ENCODE results near the gene DCC.

DCC gene

GRCh38 chr18:53478155-53478554 is 1138.2 kb downstream of the DCC start:
- H3K4me3 ChIP-seq (replicated peaks; ENCODE audit: low read depth, low read length), result no peak overlapping the region
- no peak for TF ChIP-seq CTCF (IDR thresholded peaks at IDR 0.05; ENCODE audit: low read length, missing control alignments)
- DNase-seq (ENCODE audit: low read depth), result no peak

DNA sequence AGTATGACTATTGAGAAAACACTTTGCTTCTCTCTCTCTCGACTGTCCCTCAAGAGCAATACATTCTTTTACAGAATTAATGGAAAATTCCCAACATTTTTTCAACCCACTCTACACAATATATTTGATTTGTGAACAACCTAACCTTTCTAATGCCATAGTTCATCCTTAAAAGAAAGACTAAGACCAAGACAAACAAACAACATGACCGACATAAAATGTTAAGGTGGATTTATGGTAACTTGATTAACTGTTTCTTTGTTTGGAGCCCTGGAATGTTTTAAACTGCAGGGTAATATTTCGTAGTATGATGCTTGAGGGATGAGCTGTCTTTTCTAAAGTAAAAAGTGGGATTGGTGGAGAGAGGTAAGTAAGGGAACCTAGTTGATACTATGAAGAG is 1146.3 kb downstream of the DCC start:
- DNase-seq (ENCODE audit: low read depth), result no peak
- no peak overlapping the region for H3K4me3 ChIP-seq (replicated peaks; ENCODE audit: low read depth, low read length)
- no peak for TF ChIP-seq CTCF (IDR thresholded peaks at IDR 0.05; ENCODE audit: low read length, missing control alignments)

- H3K4me3 ChIP-seq (replicated peaks; ENCODE audit: low read depth, low read length), result no peak overlapping the region
- no peak for TF ChIP-seq CTCF (IDR thresholded peaks at IDR 0.05; ENCODE audit: low read length, missing control alignments)
- DNase-seq (ENCODE audit: low read depth), result no peak
These were observed 1149.3 kb downstream of the DCC start for GRCh38 chr18:53489266-53489665.

- no peak for DNase-seq (ENCODE audit: low read depth)
- no peak for TF ChIP-seq CTCF (IDR thresholded peaks at IDR 0.05; ENCODE audit: low read length, missing control alignments)
- no peak overlapping the region for H3K4me3 ChIP-seq (replicated peaks; ENCODE audit: low read depth, low read length)
These were observed 1150.0 kb downstream of the DCC start for GRCh38 chr18:53490019-53490418.

DNA sequence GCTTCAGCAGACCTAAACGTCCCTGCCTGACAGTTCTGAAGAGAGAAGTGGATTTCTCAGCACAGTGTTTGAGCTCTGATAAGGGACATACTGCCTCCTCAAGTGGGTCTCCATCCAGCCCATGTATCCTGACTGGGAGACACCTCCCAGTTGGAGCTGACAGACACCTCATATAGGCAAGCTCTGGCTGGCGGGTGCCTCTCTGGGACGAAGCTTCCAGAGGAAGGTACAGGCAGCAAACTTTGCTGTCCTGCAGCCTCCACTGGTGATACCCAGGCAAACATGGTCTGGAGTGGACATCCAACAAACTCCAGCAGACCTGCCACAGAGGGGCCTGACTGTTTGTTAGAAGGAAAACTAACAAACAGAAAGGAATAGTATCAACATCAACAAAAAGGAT is 1156.0 kb downstream of the DCC start:
- TF ChIP-seq CTCF (IDR thresholded peaks at IDR 0.05; ENCODE audit: low read length, missing control alignments), result no peak
- no peak for DNase-seq (ENCODE audit: low read depth)
- H3K4me3 ChIP-seq (replicated peaks; ENCODE audit: low read depth, low read length), result no peak overlapping the region

DNA sequence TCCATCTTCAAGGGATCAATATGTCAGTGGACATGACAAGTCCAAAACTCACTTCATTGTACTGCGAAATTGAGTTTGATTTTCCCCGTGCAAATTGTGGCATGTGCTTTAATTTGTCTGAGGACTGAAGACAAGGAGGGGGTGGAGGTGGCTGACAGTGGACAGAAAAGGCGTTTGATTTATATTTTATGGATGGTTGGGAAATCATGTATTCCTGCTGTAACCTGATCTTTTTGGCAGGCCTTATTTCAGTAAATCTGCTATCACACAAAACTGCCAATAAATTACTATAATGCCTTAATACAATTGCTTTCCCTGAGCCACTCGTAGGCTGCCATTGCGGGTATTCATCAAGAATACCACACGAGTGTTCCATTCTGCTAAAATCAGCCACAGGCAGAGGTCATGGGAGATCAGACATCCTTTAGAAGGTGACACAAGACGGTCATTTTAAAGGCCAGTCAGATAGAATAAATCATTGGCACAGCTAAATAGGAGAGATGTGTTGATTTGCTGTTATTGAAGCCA is 1164.0 kb downstream of the DCC start:
- no peak for TF ChIP-seq CTCF (IDR thresholded peaks at IDR 0.05; ENCODE audit: low read length, missing control alignments)
- DNase-seq (ENCODE audit: low read depth), result no peak
- H3K4me3 ChIP-seq (replicated peaks; ENCODE audit: low read depth, low read length), result no peak overlapping the region

- no peak for DNase-seq (ENCODE audit: low read depth)
- no peak for TF ChIP-seq CTCF (IDR thresholded peaks at IDR 0.05; ENCODE audit: low read length, missing control alignments)
These were observed 1168.5 kb downstream of the DCC start for GRCh38 chr18:53508529-53508928.

More at GRCh38 chr18:53508529-53508928, 1168.5 kb downstream of the DCC start:
- no peak overlapping the region for H3K4me3 ChIP-seq (replicated peaks; ENCODE audit: low read depth, low read length)
